ENCODE data around the gene IL6. TPM values are rescaled to one million over a fixed set of nuclear protein-coding genes. Genes with fewer than 3 reads are reported as not detected.

Gene IL6
- total RNA-seq, 1 experiment from 2014 or later = 0.52 TPM

DNA sequence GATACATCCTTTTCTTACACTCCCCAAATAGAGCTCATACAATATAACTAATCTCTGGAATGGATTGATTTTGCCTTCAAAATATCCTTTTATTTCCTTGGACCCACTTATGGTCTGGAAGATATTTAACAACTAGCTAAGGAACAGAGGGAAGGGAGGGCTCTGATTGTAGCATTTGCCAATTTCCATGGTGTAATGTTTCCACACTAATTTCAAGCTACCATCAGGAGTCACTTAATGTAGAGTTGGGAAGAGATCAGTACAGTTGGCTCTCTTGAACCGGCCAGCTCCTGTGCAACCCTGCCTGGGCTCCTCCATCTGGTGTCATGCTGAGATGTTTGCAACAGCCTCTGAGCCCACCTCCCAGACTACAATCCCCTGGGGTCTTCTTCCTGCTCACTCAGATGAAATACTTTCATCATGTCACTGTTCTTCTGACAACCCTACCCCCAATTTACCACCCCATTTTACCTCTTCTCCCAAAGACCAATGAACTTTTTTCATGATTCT lies 8.0 kb upstream of the IL6 start:
- Mint-ChIP-seq H3K27ac (no peak overlapping the region), H3K9me3 (no peaks in the 10 kb centered on the region), H3K4me1 (peaks cover 38% of the 10 kb centered on the region), H3K4me3 (no peak overlapping the region), H3K36me3 (no peaks in the 10 kb centered on the region), H3K27me3 (ENCODE audit: low read depth) (no peaks in the 10 kb centered on the region)
- ATAC-seq (no peak; the same call in 1 of the 2 replicates), DNase-seq (ENCODE audit: low spot score) (no peak)
- ChIA-PET CTCF (interaction anchor here (1.1 kb wide), 2 partner anchors 8 to 58 kb away, joined by 4 to 5 read pairs; partner anchors contain the start of gene IL6), POLR2A (no interaction called here)
- TF ChIP-seq GABPB1 (CRISPR knock-in tag; IDR thresholded peaks at IDR 0.05) (no peak), TEAD4 (CRISPR knock-in tag; IDR thresholded peaks at IDR 0.05) (no peak), ZNF263 (CRISPR knock-in tag; IDR thresholded peaks at IDR 0.05; ENCODE audit: low read depth) (no peak), SMAD4 (CRISPR knock-in tag; IDR thresholded peaks at IDR 0.05) (no peak), GRHL2 (CRISPR knock-in tag; IDR thresholded peaks at IDR 0.05; ENCODE audit: insufficient replicate concordance, severe bottlenecking) (no peak), ZNF416 (CRISPR knock-in tag; IDR thresholded peaks at IDR 0.05) (no peak), ZBTB21 (CRISPR knock-in tag; IDR thresholded peaks at IDR 0.05; ENCODE audit: borderline replicate concordance) (no peak), ZNF671 (CRISPR knock-in tag; IDR thresholded peaks at IDR 0.05) (no peak), FOXJ3 (CRISPR knock-in tag; IDR thresholded peaks at IDR 0.05; ENCODE audit: borderline replicate concordance) (no peak)
- TF ChIP-seq, protein P1, sequence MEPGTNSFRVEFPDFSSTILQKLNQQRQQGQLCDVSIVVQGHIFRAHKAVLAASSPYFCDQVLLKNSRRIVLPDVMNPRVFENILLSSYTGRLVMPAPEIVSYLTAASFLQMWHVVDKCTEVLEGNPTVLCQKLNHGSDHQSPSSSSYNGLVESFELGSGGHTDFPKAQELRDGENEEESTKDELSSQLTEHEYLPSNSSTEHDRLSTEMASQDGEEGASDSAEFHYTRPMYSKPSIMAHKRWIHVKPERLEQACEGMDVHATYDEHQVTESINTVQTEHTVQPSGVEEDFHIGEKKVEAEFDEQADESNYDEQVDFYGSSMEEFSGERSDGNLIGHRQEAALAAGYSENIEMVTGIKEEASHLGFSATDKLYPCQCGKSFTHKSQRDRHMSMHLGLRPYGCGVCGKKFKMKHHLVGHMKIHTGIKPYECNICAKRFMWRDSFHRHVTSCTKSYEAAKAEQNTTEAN (CRISPR knock-in tag; IDR thresholded peaks at IDR 0.05) = no peak
- TF ChIP-seq, protein P2, sequence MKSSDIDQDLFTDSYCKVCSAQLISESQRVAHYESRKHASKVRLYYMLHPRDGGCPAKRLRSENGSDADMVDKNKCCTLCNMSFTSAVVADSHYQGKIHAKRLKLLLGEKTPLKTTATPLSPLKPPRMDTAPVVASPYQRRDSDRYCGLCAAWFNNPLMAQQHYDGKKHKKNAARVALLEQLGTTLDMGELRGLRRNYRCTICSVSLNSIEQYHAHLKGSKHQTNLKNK (CRISPR knock-in tag; IDR thresholded peaks at IDR 0.05) = no peak
- TF ChIP-seq, protein P3, sequence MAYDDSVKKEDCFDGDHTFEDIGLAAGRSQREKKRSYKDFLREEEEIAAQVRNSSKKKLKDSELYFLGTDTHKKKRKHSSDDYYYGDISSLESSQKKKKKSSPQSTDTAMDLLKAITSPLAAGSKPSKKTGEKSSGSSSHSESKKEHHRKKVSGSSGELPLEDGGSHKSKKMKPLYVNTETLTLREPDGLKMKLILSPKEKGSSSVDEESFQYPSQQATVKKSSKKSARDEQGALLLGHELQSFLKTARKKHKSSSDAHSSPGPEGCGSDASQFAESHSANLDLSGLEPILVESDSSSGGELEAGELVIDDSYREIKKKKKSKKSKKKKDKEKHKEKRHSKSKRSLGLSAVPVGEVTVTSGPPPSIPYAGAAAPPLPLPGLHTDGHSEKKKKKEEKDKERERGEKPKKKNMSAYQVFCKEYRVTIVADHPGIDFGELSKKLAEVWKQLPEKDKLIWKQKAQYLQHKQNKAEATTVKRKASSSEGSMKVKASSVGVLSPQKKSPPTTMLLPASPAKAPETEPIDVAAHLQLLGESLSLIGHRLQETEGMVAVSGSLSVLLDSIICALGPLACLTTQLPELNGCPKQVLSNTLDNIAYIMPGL (CRISPR knock-in tag; IDR thresholded peaks at IDR 0.05) = no peak
- TF ChIP-seq, protein P4, sequence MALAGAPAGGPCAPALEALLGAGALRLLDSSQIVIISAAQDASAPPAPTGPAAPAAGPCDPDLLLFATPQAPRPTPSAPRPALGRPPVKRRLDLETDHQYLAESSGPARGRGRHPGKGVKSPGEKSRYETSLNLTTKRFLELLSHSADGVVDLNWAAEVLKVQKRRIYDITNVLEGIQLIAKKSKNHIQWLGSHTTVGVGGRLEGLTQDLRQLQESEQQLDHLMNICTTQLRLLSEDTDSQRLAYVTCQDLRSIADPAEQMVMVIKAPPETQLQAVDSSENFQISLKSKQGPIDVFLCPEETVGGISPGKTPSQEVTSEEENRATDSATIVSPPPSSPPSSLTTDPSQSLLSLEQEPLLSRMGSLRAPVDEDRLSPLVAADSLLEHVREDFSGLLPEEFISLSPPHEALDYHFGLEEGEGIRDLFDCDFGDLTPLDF (CRISPR knock-in tag; IDR thresholded peaks at IDR 0.05) = no peak
- TF ChIP-seq, protein P5, sequence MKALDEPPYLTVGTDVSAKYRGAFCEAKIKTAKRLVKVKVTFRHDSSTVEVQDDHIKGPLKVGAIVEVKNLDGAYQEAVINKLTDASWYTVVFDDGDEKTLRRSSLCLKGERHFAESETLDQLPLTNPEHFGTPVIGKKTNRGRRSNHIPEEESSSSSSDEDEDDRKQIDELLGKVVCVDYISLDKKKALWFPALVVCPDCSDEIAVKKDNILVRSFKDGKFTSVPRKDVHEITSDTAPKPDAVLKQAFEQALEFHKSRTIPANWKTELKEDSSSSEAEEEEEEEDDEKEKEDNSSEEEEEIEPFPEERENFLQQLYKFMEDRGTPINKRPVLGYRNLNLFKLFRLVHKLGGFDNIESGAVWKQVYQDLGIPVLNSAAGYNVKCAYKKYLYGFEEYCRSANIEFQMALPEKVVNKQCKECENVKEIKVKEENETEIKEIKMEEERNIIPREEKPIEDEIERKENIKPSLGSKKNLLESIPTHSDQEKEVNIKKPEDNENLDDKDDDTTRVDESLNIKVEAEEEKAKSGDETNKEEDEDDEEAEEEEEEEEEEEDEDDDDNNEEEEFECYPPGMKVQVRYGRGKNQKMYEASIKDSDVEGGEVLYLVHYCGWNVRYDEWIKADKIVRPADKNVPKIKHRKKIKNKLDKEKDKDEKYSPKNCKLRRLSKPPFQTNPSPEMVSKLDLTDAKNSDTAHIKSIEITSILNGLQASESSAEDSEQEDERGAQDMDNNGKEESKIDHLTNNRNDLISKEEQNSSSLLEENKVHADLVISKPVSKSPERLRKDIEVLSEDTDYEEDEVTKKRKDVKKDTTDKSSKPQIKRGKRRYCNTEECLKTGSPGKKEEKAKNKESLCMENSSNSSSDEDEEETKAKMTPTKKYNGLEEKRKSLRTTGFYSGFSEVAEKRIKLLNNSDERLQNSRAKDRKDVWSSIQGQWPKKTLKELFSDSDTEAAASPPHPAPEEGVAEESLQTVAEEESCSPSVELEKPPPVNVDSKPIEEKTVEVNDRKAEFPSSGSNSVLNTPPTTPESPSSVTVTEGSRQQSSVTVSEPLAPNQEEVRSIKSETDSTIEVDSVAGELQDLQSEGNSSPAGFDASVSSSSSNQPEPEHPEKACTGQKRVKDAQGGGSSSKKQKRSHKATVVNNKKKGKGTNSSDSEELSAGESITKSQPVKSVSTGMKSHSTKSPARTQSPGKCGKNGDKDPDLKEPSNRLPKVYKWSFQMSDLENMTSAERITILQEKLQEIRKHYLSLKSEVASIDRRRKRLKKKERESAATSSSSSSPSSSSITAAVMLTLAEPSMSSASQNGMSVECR (CRISPR knock-in tag; IDR thresholded peaks at IDR 0.05; ENCODE audit: borderline replicate concordance) = no peak

All from WTC11 (cell line).